Activated naive CD4-positive, alpha-beta T cell treated with anti-CD3 and anti-CD28 coated beads, Interleukin-2, amount 50 U/mL, for 72 hours (primary cell): ENCODE data around the gene LRRC3C. TPM values are rescaled to one million over a fixed set of nuclear protein-coding genes. Genes with fewer than 3 reads are reported as not detected.

Experiments used
- ATAC-seq, 2 donors: fragments of 150-1000 bp; cut with Tn5 transposase; 2 replicates each; pipeline ENCODE4 v1.10.0; 2021; ENCODE audit warnings: mild to moderate bottlenecking in 2 of 2, moderate library complexity in 2 of 2
- DNase-seq, 2 donors: peaks; one replicate each; pipeline ENCODE4 v3.0.0; 2021 to 2022; ENCODE audit warnings: low spot score in 2 of 2
- H3K27ac Mint-ChIP-seq, 2 donors: one replicate each; pipeline ENCODE4 v1.8.0; 2022; ENCODE audit warnings: mild to moderate bottlenecking in 2 of 2, mixed read lengths in 2 of 2
- H3K36me3 Mint-ChIP-seq, 2 donors: one replicate each; pipeline ENCODE4 v1.8.0; 2022; ENCODE audit warnings: mixed read lengths in 2 of 2
- H3K9me3 Mint-ChIP-seq, 2 donors: one replicate each; pipeline ENCODE4 v1.8.0; 2022; ENCODE audit warnings: mixed read lengths in 2 of 2
- total RNA-seq, 2 donors: library from RNA; stranded (reverse); gene quantifications; one replicate each; pipeline ENCODE4 v1.2.3, GENCODE V29; 2022

The LRRC3C gene
- total RNA-seq, 2 donors from 2014 or later: not detected

DNA sequence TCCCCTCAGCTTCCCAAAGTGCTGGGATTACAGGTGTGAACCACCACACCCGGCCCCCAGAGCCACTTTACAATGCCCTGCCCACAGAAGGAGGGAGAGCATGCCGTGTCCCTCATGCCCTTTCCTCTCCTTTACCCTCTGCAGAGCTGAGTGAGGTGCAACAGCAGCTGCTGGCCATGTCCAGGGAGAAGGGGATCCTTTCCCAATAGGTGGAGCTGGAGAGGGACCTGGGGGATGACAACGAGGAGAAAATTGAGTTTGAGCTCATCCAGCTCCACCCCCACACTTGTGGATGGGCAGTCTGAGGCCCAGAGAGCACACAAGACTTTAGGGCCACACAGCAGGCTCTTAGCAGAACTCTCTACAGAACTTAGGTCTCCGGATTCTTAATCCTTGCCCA is 27.3 kb downstream of the LRRC3C start:
- H3K27ac Mint-ChIP-seq: no peak overlapping the region
- no peaks in the 10 kb centered on the region for H3K9me3 Mint-ChIP-seq
- ATAC-seq (no peak), DNase-seq (no peak)
- no peaks in the 10 kb centered on the region for H3K36me3 Mint-ChIP-seq

- ATAC-seq: no peak
- Mint-ChIP-seq H3K27ac (peak overlapping the region in 1 of 2 donors; percentile 3), H3K36me3 (no peaks in the 10 kb centered on the region)
These were observed 28.2 kb downstream of the LRRC3C start for GRCh38 chr17:39955726-39956225.

DNA sequence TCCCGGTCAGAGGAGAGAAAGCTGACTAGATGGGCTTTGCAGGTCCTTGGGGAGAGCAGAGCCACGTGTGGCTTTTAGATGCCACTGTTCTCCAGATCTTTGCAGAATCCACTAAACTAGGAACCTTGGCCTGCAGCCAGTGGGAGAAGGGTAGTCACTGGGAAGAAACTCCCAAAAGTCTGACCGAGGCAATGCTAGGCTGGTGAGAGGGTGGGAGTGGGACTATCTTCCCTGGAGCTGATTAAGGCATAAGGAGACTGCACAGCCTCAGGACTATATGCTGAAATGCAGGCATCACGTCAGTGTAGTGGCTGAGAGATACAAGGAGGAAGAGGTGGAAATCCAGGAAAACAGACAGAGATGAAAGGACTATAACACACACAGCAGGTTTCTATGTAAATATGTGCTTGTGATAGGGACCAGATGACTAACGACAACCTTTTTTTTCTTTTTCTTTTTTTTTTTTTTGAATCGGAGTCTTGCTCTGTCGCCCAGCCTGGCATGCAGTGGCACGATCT is 33.1 kb downstream of the LRRC3C start:
- no peak overlapping the region for H3K27ac Mint-ChIP-seq
- DNase-seq: no peak
- H3K36me3 Mint-ChIP-seq: no peaks in the 10 kb centered on the region
- H3K9me3 Mint-ChIP-seq: no peaks in the 10 kb centered on the region
- no peak for ATAC-seq

More at GRCh38 chr17:39955726-39956225, 28.2 kb downstream of the LRRC3C start:
- H3K9me3 Mint-ChIP-seq: no peaks in the 10 kb centered on the region
- DNase-seq: no peak

DNA sequence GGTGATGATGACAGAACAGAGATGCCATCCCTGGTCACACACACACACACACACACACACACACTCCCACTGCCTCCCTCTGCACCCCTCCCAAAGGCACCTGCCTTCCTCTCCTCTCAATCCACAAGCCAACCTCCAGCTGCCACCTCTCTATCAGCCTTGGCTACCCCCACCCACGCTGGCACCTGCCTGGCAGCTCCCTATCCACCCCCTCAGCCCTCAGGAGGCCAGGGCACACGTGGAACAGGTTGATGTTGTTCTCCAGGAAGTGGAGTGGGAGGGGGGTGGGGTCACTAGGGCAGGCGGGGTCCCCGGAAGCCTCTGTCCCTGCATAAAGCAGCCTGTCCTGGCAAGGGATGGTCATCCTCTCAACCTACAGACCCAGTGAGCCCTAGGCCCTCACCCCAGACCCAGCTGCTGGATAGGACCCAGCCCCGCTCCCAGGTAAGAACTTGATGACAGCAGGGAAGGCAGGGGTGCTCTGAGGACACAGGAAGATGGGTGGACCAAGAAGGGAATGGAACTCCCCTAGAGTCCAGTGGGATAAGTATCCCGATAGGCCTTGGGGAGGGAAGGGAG is 35.2 kb downstream of the LRRC3C start, which contains the start of gene GSDMA:
GSDMA (plus strand) TSS at position 363 of the 579 bp plus-strand sequence. CDS start 2,684 bp downstream, outside the sequence.
- Mint-ChIP-seq H3K9me3 (no peaks in the 10 kb centered on the region), H3K27ac (peak within 1 kb of the TSS in 1 of 2 donors; percentile 52), H3K36me3 (no peaks in the 10 kb centered on the region)
- ATAC-seq (no peak), DNase-seq (no peak)

- no peaks in the 10 kb centered on the region for H3K9me3 Mint-ChIP-seq
- ATAC-seq (peak; percentile 48 to 61), DNase-seq (no peak)
- H3K36me3 Mint-ChIP-seq: no peaks in the 10 kb centered on the region
- H3K27ac Mint-ChIP-seq: peak overlapping the region in 1 of 2 donors; percentile 31
These were observed 36.3 kb downstream of the LRRC3C start for GRCh38 chr17:39963829-39964228.

- no peak for DNase-seq
- Mint-ChIP-seq H3K36me3 (no peaks in the 10 kb centered on the region), H3K9me3 (no peaks in the 10 kb centered on the region), H3K27ac (no peak overlapping the region)
- no peak for ATAC-seq
These were observed 37.6 kb downstream of the LRRC3C start for GRCh38 chr17:39965017-39965699.

- ATAC-seq (no peak), DNase-seq (no peak)
- no peaks in the 10 kb centered on the region for H3K9me3 Mint-ChIP-seq
- H3K36me3 Mint-ChIP-seq: no peaks in the 10 kb centered on the region
- no peak overlapping the region for H3K27ac Mint-ChIP-seq
These were observed 39.2 kb downstream of the LRRC3C start for GRCh38 chr17:39966771-39967170.

DNA sequence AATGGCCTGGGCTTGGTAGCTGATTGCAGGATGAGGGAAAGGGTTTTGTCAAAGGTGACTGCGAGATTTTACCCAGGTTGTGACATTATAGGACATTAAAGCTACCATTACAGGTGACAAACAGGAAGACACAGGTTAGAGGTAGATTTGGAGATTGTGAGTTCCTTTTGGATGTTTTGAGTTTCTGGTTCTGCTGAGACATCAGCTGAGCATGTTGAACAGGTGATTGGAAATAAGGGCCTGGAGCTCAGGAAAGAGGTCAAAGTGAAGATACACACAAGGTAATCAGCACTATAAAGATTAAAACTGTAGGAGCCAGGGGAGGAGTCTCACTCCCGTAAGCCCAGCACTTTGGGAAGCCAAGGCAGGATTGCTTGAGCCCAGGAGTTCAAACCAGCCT is 41.2 kb downstream of the LRRC3C start:
- no peaks in the 10 kb centered on the region for H3K9me3 Mint-ChIP-seq
- no peaks in the 10 kb centered on the region for H3K36me3 Mint-ChIP-seq
- ATAC-seq (no peak), DNase-seq (no peak)
- H3K27ac Mint-ChIP-seq: no peak overlapping the region

- H3K27ac Mint-ChIP-seq: no peak overlapping the region
- ATAC-seq (no peak), DNase-seq (no peak)
- no peaks in the 10 kb centered on the region for H3K9me3 Mint-ChIP-seq
- no peaks in the 10 kb centered on the region for H3K36me3 Mint-ChIP-seq
These were observed 41.8 kb downstream of the LRRC3C start for GRCh38 chr17:39969375-39969774.

DNA sequence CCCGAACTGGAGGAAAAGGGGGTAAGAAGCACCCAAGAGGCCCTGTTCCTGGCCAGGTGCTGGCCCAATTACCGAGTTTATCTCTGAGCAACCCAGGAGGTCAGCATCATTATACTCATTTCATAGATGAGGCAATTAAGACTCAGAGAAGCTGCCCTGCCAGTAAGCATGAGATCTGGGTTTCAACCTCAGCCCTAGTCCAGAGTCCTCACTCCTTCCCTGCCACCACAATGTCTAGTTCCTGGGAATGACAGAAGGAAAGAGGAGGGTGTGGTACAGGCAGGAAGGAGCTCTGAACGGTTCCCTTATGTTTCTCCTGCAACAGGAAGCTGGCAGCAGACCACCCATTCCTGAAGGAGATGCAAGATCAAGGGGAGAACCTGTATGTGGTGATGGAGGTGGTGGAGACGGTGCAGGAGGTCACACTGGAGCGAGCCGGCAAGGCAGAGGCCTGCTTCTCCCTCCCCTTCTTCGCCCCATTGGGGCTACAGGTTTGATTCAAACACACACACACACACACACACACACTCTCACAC is 42.7 kb downstream of the LRRC3C start:
- Mint-ChIP-seq H3K27ac (peak overlapping the region in 1 of 2 donors; percentile 57), H3K9me3 (no peaks in the 10 kb centered on the region), H3K36me3 (no peaks in the 10 kb centered on the region)
- DNase-seq (no peak), ATAC-seq (no peak)

DNA sequence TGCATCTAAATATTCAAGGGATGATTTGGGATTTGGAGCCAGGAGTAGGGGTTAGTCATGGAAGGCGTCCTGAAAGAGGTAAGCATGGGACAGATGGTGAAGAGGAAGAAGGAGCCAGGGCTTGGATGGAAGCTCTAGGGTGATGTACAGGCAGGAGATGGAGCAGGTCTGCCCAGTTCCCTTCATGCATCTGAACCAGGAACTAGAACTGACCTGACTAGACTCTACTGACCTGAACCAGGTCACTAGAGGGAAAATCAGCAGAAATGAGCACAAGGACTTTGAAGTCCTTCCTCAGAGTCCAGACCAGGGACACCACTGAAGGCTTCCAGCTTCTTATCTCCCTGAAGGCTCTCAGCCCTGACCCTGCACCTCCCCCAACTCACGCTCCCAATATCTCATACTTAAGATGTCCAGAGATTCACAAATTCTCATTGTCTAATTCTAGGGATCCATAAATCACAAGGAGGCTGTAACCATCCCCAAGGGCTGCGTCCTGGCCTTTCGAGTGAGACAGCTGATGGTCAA is 43.6 kb downstream of the LRRC3C start:
- no peaks in the 10 kb centered on the region for H3K36me3 Mint-ChIP-seq
- H3K9me3 Mint-ChIP-seq: no peaks in the 10 kb centered on the region
- ATAC-seq (no peak), DNase-seq (no peak)
- no peak overlapping the region for H3K27ac Mint-ChIP-seq

GRCh38 chr17:39972271-39972670 is 44.7 kb downstream of the LRRC3C start:
- H3K9me3 Mint-ChIP-seq: no peaks in the 10 kb centered on the region
- DNase-seq (no peak), ATAC-seq (peak in 1 of 2 donors; percentile 49)
- no peaks in the 10 kb centered on the region for H3K36me3 Mint-ChIP-seq
- peak overlapping the region in 1 of 2 donors; percentile 32 for H3K27ac Mint-ChIP-seq

DNA sequence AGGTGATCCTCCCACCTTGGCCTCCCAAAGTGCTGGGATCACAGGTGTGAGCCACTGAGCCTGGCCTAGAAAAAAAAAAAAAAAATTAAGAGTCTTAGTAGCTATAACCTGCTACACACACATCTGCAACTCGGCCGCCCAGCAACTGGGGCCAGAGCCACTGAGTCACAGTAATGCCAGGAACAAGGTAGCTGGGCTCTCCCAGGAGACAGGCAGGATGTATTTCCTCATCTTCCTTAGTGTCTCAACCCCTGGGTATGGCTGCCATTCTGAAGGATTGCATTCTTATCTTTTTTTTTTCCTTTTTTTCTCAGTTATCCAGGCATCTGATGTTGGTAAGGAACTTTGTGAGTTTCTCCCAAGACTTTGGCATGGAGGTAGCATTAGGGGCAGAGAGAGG is 46.0 kb downstream of the LRRC3C start:
- ATAC-seq (no peak), DNase-seq (no peak)
- H3K36me3 Mint-ChIP-seq: no peaks in the 10 kb centered on the region
- H3K9me3 Mint-ChIP-seq: no peaks in the 10 kb centered on the region
- no peak overlapping the region for H3K27ac Mint-ChIP-seq

GRCh38 chr17:39974433-39974832 is 46.9 kb downstream of the LRRC3C start:
- ATAC-seq (no peak), DNase-seq (no peak)
- Mint-ChIP-seq H3K27ac (no peak overlapping the region), H3K36me3 (no peaks in the 10 kb centered on the region), H3K9me3 (no peaks in the 10 kb centered on the region)

DNA sequence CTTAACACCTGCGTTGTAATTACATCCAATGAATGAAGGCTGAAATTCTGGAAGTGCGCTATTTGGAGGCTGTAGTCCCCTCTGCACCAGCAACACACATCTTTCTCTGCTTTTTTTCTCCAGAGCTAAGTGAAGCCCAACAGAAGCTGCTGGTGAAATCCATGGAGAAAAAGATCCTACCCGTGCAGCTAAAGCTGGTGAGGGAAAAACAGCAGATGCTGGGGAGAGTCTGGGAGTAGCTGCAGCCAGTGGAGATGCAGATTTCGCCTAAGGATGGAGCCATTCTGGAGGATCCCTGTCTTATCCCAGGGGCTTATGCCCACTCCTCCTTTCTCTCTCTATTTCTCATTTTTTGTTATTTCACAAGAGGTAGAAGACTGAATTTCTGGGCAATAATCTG is 48.3 kb downstream of the LRRC3C start:
- H3K36me3 Mint-ChIP-seq: peaks cover 0 to 3% of the 10 kb centered on the region in 2 donors
- ATAC-seq (no peak), DNase-seq (no peak)
- no peaks in the 10 kb centered on the region for H3K9me3 Mint-ChIP-seq
- no peak overlapping the region for H3K27ac Mint-ChIP-seq

GRCh38 chr17:39979016-39979670 is 51.6 kb downstream of the LRRC3C start:
- H3K9me3 Mint-ChIP-seq: no peaks in the 10 kb centered on the region
- H3K36me3 Mint-ChIP-seq: peaks cover 9 to 15% of the 10 kb centered on the region in 2 donors
- no peak overlapping the region for H3K27ac Mint-ChIP-seq
- no peak for DNase-seq
- no peak for ATAC-seq

GRCh38 chr17:39979893-39980350 is 52.4 kb downstream of the LRRC3C start:
- ATAC-seq: peak; percentile 1 to 16
- peaks cover 9 to 20% of the 10 kb centered on the region in 2 donors for H3K36me3 Mint-ChIP-seq
- no peak for DNase-seq
- H3K9me3 Mint-ChIP-seq: no peaks in the 10 kb centered on the region
- H3K27ac Mint-ChIP-seq: peak overlapping the region; percentile 93
